ENCODE data around the gene SUSD6. TPM values are rescaled to one million over a fixed set of nuclear protein-coding genes. Genes with fewer than 3 reads are reported as not detected.

The SUSD6 gene
- total and polyA plus RNA-seq, 2 experiments from 2014 or later = 2.8 to 3.4 TPM

DNA sequence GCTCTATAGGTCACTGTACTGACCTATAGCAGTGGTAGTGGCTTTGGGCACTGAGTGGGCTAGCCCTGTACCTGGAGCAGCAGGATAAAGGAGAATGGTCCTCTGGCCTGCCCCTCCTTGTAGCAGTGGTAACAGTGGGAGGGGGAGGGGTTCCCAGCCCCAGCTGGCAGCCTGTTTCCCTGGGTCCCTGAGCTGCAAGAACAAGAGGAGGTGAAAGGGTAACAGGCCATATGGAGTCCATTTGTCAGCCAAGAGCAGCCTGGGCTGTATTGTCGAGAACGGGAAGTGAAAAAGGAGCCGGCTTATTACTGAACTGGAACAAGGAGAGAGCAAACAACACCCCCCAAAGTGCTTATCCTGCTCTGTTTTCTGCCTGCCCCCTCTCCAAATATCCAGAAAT lies 81.7 kb downstream of the SUSD6 start:
- H3K27me3 ChIP-seq (ENCODE audit: insufficient read depth) = no peaks in the 10 kb centered on the region
- no peak overlapping the region for H3K4me2 ChIP-seq
- no peak for DNase-seq (ENCODE audit: low spot score)
- Mint-ChIP-seq H3K27me3 (ENCODE audit: insufficient read depth, low read depth, poor library complexity) (peaks cover 2% of the 10 kb centered on the region), H3K27ac (no peak overlapping the region), H3K4me1 (peaks cover 43% of the 10 kb centered on the region), H3K9me3 (no peaks in the 10 kb centered on the region), H3K4me3 (no peak overlapping the region), H3K36me3 (ENCODE audit: low read depth) (no peaks in the 10 kb centered on the region)
- H3K79me2 ChIP-seq (replicated peaks; ENCODE audit: insufficient read depth) = no peaks in the 10 kb centered on the region
- no peaks in the 10 kb centered on the region for H4K20me1 ChIP-seq (replicated peaks; ENCODE audit: insufficient read depth)
- H3K4me1 ChIP-seq (ENCODE audit: insufficient read depth) = peaks cover 22% of the 10 kb centered on the region
- no peaks in the 10 kb centered on the region for H3F3A ChIP-seq (replicated peaks; ENCODE audit: low read depth)
- H3K36me3 ChIP-seq (ENCODE audit: insufficient read depth) = no peaks in the 10 kb centered on the region
- TF ChIP-seq, protein P1, sequence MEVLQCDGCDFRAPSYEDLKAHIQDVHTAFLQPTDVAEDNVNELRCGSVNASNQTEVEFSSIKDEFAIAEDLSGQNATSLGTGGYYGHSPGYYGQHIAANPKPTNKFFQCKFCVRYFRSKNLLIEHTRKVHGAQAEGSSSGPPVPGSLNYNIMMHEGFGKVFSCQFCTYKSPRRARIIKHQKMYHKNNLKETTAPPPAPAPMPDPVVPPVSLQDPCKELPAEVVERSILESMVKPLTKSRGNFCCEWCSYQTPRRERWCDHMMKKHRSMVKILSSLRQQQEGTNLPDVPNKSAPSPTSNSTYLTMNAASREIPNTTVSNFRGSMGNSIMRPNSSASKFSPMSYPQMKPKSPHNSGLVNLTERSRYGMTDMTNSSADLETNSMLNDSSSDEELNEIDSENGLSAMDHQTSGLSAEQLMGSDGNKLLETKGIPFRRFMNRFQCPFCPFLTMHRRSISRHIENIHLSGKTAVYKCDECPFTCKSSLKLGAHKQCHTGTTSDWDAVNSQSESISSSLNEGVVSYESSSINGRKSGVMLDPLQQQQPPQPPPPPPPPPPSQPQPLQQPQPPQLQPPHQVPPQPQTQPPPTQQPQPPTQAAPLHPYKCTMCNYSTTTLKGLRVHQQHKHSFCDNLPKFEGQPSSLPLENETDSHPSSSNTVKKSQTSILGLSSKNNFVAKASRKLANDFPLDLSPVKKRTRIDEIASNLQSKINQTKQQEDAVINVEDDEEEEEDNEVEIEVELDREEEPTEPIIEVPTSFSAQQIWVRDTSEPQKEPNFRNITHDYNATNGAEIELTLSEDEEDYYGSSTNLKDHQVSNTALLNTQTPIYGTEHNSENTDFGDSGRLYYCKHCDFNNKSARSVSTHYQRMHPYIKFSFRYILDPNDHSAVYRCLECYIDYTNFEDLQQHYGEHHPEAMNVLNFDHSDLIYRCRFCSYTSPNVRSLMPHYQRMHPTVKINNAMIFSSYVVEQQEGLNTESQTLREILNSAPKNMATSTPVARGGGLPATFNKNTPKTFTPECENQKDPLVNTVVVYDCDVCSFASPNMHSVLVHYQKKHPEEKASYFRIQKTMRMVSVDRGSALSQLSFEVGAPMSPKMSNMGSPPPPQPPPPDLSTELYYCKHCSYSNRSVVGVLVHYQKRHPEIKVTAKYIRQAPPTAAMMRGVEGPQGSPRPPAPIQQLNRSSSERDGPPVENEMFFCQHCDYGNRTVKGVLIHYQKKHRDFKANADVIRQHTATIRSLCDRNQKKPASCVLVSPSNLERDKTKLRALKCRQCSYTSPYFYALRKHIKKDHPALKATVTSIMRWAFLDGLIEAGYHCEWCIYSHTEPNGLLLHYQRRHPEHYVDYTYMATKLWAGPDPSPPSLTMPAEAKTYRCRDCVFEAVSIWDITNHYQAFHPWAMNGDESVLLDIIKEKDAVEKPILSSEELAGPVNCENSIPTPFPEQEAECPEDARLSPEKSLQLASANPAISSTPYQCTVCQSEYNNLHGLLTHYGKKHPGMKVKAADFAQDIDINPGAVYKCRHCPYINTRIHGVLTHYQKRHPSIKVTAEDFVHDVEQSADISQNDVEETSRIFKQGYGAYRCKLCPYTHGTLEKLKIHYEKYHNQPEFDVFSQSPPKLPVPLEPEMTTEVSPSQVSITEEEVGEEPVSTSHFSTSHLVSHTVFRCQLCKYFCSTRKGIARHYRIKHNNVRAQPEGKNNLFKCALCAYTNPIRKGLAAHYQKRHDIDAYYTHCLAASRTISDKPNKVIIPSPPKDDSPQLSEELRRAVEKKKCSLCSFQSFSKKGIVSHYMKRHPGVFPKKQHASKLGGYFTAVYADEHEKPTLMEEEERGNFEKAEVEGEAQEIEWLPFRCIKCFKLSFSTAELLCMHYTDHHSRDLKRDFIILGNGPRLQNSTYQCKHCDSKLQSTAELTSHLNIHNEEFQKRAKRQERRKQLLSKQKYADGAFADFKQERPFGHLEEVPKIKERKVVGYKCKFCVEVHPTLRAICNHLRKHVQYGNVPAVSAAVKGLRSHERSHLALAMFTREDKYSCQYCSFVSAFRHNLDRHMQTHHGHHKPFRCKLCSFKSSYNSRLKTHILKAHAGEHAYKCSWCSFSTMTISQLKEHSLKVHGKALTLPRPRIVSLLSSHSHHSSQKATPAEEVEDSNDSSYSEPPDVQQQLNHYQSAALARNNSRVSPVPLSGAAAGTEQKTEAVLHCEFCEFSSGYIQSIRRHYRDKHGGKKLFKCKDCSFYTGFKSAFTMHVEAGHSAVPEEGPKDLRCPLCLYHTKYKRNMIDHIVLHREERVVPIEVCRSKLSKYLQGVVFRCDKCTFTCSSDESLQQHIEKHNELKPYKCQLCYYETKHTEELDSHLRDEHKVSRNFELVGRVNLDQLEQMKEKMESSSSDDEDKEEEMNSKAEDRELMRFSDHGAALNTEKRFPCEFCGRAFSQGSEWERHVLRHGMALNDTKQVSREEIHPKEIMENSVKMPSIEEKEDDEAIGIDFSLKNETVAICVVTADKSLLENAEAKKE (CRISPR knock-in tag; IDR thresholded peaks at IDR 0.05) = no peak
- TF ChIP-seq, protein P2, sequence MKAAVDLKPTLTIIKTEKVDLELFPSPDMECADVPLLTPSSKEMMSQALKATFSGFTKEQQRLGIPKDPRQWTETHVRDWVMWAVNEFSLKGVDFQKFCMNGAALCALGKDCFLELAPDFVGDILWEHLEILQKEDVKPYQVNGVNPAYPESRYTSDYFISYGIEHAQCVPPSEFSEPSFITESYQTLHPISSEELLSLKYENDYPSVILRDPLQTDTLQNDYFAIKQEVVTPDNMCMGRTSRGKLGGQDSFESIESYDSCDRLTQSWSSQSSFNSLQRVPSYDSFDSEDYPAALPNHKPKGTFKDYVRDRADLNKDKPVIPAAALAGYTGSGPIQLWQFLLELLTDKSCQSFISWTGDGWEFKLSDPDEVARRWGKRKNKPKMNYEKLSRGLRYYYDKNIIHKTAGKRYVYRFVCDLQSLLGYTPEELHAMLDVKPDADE (IDR thresholded peaks at IDR 0.05) = no peak
- TF ChIP-seq ZNF114 (CRISPR knock-in tag; IDR thresholded peaks at IDR 0.05) (no peak), CREB1 (CRISPR knock-in tag; IDR thresholded peaks at IDR 0.05; ENCODE audit: low read depth) (no peak), EZH2 (IDR thresholded peaks at IDR 0.05; ENCODE audit: low read depth, unreplicated experiment) (no peak)
- TF ChIP-seq, protein P3, sequence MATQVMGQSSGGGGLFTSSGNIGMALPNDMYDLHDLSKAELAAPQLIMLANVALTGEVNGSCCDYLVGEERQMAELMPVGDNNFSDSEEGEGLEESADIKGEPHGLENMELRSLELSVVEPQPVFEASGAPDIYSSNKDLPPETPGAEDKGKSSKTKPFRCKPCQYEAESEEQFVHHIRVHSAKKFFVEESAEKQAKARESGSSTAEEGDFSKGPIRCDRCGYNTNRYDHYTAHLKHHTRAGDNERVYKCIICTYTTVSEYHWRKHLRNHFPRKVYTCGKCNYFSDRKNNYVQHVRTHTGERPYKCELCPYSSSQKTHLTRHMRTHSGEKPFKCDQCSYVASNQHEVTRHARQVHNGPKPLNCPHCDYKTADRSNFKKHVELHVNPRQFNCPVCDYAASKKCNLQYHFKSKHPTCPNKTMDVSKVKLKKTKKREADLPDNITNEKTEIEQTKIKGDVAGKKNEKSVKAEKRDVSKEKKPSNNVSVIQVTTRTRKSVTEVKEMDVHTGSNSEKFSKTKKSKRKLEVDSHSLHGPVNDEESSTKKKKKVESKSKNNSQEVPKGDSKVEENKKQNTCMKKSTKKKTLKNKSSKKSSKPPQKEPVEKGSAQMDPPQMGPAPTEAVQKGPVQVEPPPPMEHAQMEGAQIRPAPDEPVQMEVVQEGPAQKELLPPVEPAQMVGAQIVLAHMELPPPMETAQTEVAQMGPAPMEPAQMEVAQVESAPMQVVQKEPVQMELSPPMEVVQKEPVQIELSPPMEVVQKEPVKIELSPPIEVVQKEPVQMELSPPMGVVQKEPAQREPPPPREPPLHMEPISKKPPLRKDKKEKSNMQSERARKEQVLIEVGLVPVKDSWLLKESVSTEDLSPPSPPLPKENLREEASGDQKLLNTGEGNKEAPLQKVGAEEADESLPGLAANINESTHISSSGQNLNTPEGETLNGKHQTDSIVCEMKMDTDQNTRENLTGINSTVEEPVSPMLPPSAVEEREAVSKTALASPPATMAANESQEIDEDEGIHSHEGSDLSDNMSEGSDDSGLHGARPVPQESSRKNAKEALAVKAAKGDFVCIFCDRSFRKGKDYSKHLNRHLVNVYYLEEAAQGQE (IDR thresholded peaks at IDR 0.05; ENCODE audit: unreplicated experiment) = no peak
- no peak overlapping the region for H3K4me3 ChIP-seq
- peak; percentile 20; the same call in 2 of the 3 replicates for ATAC-seq
- no peak overlapping the region for H3K27ac ChIP-seq (ENCODE audit: low read depth)
- no peaks in the 10 kb centered on the region for H3K9me2 ChIP-seq (ENCODE audit: insufficient read depth)
- H2AFZ ChIP-seq = no peak overlapping the region

Data from GM23338 (cell line).